ENCODE results near the gene GBA2. TPM values are rescaled to one million over a fixed set of nuclear protein-coding genes. Genes with fewer than 3 reads are reported as not detected.

The GBA2 gene
- total RNA-seq, 1 donor from 2014 or later, result 68.0 TPM

GRCh38 chr9:35792024-35792813 lies 43.2 kb upstream of the GBA2 start:
- peaks cover 39% of the 10 kb centered on the region for H3K4me1 ChIP-seq
- no peak for TF ChIP-seq CTCF (IDR thresholded peaks at IDR 0.05)
- ATAC-seq, result no peak
- no peaks in the 10 kb centered on the region for H3K36me3 ChIP-seq
- peak overlapping the region; percentile 58 for H3K4me3 ChIP-seq
- intact Hi-C loops (cut with DNase I), result no loop called here
- no peak for DNase-seq
- no peak overlapping the region for H3K27ac ChIP-seq
- no peaks in the 10 kb centered on the region for H3K27me3 ChIP-seq (ENCODE audit: low read depth)
- no peaks in the 10 kb centered on the region for H3K9me3 ChIP-seq

GRCh38 chr9:35791297-35791921 lies 42.4 kb upstream of the GBA2 start, which contains the start of gene NPR2:
NPR2 (plus strand) TSS chr9:35791591; CDS start chr9:35792409, 818 bp downstream.
- Histone ChIP-seq H3K4me1 (peaks cover 39% of the 10 kb centered on the region), H3K27me3 (ENCODE audit: low read depth) (no peaks in the 10 kb centered on the region), H3K27ac (peak within 1 kb of the TSS; percentile 74), H3K9me3 (no peaks in the 10 kb centered on the region), H3K4me3 (peak within 1 kb of the TSS; percentile 58), H3K36me3 (peaks cover 2% of the 10 kb centered on the region)
- intact Hi-C loops (cut with DNase I), result no loop called here
- DNase-seq (no peak), ATAC-seq (peak; percentile 48 to 56)
- no peak for TF ChIP-seq CTCF (IDR thresholded peaks at IDR 0.05)

DNA sequence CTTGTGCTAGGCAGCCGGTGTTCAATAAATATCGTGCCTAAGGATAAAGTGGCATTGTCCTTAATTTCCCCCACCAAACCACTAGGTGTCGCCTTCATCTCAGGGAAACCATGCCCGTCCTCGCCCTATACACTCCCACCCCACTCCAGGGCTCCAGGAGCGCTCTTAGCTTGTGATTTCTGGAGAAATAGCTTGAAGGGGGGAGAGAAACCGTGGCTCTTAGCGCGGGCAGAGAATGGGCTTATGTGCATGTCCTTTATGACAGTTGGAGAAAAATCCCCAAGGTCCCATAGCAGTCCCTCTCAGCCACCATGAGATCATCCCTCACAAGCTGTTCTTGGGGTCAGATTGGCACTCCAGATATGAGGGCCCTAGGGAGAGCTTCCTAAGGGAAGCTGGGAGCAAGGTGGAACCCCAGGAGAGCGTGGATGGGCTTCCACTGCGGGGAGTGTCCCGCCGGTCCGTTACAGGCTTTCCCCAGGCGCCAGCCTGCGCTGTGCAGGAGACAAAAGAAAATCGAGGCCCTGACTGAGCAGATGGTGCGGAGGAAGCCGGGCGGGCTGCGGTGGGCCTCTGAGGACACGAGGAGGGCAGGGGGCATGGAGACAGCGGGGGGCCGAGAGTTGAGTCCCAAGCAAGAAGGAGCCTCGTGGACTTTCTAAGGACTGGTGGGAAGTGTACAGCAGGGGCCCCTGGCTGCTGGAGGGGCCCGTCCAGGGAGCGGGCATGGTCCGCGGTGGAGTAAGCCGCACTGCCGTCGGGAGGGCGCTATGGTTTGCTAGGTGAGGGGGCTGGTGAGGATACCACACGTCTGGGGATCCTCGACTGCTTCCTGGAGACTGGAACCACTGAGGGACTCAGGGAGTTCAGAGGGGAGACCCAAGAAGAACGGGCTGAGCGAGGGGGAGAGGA lies 41.6 kb upstream of the GBA2 start:
- Histone ChIP-seq H3K9me3 (no peaks in the 10 kb centered on the region), H3K27ac (peak overlapping the region; percentile 74), H3K4me1 (peaks cover 39% of the 10 kb centered on the region), H3K36me3 (peaks cover 10% of the 10 kb centered on the region), H3K4me3 (peak overlapping the region; percentile 58), H3K27me3 (ENCODE audit: low read depth) (no peaks in the 10 kb centered on the region)
- DNase-seq, result peak; percentile 63
- intact Hi-C loops (cut with DNase I), result no loop called here
- TF ChIP-seq CTCF (IDR thresholded peaks at IDR 0.05), result peak; percentile 81
- ATAC-seq, result peak; percentile 92

GRCh38 chr9:35790025-35790384 lies 41.0 kb upstream of the GBA2 start:
- Histone ChIP-seq H3K4me1 (peaks cover 35% of the 10 kb centered on the region), H3K27me3 (ENCODE audit: low read depth) (no peaks in the 10 kb centered on the region), H3K27ac (no peak overlapping the region), H3K4me3 (no peak overlapping the region), H3K36me3 (peaks cover 12% of the 10 kb centered on the region), H3K9me3 (no peaks in the 10 kb centered on the region)
- DNase-seq, result no peak
- TF ChIP-seq CTCF (IDR thresholded peaks at IDR 0.05), result no peak
- intact Hi-C loops (cut with DNase I), result no loop called here
- ATAC-seq, result no peak

DNA sequence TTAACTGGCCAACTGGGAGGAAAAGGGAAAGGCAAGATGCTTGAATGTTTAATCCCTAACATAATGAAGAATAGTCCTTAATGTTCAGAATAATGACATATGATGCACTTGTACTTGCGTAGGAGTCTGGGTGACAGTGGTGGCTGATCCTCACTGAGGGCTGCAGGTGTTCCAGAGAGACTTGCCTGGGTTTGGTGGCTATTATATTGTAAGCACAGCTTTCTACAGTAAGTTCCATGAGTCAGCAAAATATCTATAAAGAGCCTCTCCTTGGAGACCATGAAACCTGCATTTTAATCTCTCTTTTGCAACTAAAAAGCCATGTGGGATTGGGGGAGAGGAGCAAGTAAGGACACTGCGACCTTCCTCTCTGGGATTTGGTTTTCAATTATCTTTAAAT lies 40.5 kb upstream of the GBA2 start:
- DNase-seq (no peak), ATAC-seq (no peak)
- H3K36me3 ChIP-seq, result peaks cover 12% of the 10 kb centered on the region
- peaks cover 30% of the 10 kb centered on the region for H3K4me1 ChIP-seq
- no peak for TF ChIP-seq CTCF (IDR thresholded peaks at IDR 0.05)
- no peaks in the 10 kb centered on the region for H3K27me3 ChIP-seq (ENCODE audit: low read depth)
- no peak overlapping the region for H3K4me3 ChIP-seq
- H3K27ac ChIP-seq, result no peak overlapping the region
- no peaks in the 10 kb centered on the region for H3K9me3 ChIP-seq
- intact Hi-C loops (cut with DNase I), result no loop called here
